Stimulated activated CD8-positive, alpha-beta memory T cell treated with anti-CD3 and anti-CD28 coated beads, Interleukin-2, amount 100 ng/mL, for 48 hours (primary cell): ENCODE results near the gene NAP1L1.

Experiments used
- DNase-seq, 2 donors: peaks; one replicate each; pipeline ENCODE4 v3.0.0-alpha.2; 2020; ENCODE audit warnings: low read depth in 2 of 2

NAP1L1 gene

DNA sequence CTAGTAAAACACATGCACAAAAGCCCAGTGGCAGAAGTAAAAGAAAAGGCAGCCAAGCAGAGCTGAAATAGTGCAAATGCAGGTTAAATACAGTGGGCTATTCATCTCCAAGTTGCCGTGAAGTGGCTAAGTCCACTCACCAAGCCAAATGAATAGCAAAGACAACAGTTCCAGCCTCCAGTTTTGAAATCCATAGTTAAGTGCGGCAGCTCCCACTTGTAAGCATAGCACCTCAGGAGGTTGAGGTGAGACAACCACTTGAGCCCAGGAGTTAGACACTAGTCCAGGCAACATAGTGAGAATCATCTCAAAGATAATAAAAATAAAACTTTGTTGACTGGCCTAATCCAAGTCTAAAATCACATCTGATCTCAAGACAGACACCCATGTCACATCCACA is 43.1 kb downstream of the NAP1L1 start:
- no peak for DNase-seq

DNA sequence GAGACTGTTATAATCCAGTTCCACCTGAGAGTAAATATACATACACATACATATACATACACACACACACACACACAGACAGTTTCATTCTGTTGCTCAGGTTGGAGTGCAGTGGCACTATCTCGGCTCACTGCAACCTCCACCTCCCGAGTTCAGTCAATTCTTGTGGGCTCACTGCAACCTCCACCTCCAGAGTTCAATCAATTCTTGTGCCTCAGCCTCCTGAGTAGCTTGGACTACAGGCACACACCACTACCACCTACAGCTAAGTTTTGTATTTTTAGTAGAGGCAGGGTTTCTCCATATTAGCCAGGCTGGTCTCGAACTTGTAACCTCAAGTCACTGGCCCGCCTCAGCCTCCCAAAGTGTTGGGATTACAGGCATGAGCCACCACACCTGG is 44.0 kb downstream of the NAP1L1 start:
- DNase-seq, result no peak

DNA sequence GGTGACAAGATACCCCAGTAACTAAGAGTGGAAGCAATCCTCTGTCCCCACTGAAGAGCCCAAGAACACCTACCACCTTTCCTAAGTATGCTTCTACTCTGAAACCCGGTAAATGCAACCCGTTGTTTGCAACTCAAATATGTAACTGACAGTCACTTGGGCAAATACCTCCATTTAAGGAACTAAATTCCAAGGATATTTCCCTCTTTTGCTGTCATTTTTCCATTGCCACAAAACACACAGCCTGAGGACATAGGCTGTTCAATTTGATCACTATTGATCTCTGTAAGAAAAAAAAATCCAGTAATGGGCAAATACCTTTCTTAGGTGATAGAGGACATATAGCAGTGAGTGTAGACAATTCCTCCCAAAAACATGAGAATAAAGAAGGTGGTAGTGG is 46.3 kb downstream of the NAP1L1 start:
- no peak for DNase-seq

DNA sequence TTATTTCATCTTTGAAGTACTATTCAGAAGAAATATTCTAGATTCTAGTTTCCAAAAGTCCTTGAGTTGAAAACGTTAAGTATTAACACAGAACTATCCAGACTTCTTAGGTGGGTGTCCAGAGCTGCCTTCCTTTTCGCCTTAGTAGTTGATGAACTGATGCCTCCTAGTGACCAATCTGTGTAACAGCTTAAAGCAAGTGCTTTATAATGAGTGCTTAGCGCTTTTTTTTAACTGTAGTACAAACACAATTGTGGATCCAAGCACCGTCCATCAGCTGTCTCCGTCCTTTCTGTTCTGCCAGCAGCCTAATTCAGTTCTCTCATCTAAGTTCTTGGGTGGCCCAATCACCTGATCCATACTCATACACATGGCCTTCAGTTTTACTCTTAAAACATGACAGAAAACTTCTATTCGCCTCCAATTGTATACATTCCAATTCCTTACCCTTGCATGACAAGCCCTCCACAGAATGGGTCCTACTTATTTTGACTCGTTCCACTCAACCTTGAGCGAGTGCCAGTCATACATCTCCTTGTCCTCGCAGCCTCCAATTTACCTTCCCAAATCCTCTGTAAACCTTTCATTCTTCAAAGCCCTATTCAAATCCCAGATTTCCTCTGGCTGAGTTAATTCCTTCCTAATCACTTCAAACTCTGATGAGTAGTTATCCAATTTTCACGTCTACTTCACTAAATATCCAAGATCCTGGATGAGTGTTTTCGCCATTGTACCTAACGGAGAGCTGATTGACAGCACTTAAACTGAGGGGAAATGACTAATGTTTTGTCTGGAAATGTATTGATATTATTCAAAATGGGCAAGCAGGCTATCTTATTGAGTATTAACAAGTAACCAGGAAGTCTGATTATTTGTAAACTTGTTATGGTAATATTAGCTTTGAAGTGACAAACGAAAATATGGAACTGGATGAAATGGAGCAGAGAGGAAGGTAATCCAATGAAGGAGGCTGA is 47.1 kb downstream of the NAP1L1 start:
- DNase-seq, result no peak

DNA sequence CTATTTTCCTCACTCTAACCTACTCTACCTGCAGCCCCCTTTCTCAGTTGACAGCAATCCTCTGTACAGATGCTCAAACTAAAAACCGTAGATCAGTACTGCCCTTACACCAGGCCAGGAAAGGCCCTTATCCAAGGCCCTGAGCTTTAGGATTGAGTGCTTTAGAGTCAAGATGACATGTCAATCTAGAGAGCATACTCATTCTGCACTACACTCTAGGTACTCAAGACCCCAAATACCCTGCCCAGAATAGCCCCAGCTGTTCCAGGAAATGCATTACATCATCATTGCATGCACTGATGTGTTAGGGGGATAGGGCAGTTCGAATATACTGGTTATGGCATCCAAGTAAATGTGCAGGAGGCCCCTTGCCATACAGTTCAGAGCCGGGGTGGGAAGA is 49.4 kb downstream of the NAP1L1 start:
- no peak for DNase-seq

DNA sequence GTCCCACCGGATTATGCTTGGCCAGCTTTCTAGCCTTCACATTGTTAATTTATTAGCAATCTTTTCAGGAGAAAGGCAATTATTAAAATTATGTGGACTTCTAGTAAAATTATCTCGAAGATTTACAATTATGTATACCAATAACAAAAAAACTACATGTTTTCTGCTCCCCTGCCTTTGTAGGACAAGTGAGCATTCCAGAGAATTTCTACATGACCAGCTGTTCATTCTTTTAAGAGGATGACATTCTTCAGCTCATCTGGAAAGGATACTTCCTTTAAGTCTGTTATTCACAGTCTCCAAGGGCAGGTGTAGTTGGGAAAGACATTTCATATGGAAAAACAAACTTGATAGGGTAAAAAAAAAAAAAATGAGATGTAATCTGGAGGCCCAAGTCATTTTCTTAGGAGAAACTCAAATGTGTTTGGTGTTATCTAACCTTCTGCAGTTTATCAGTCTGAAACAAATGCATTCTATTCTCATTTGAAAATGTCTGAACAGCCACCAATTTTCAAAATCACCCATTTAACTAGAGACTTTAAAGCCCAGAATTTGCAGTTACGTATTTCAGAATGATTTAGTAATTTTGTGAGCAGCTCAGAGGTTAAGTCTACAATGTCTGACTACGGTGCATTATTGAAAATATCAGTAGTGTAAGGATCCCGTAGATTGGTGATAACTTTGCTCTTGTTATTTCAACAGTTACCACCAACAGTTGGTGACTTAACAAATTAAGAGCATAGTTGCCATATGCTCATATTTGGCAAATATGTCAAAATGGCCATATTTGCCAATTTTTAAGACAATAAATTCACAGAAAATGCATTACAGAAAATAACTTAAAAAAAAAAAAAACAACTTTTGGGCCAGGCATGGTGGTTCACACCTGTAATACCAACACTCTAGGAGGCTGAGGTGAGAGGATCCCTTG is 51.1 kb downstream of the NAP1L1 start:
- DNase-seq, result no peak

DNA sequence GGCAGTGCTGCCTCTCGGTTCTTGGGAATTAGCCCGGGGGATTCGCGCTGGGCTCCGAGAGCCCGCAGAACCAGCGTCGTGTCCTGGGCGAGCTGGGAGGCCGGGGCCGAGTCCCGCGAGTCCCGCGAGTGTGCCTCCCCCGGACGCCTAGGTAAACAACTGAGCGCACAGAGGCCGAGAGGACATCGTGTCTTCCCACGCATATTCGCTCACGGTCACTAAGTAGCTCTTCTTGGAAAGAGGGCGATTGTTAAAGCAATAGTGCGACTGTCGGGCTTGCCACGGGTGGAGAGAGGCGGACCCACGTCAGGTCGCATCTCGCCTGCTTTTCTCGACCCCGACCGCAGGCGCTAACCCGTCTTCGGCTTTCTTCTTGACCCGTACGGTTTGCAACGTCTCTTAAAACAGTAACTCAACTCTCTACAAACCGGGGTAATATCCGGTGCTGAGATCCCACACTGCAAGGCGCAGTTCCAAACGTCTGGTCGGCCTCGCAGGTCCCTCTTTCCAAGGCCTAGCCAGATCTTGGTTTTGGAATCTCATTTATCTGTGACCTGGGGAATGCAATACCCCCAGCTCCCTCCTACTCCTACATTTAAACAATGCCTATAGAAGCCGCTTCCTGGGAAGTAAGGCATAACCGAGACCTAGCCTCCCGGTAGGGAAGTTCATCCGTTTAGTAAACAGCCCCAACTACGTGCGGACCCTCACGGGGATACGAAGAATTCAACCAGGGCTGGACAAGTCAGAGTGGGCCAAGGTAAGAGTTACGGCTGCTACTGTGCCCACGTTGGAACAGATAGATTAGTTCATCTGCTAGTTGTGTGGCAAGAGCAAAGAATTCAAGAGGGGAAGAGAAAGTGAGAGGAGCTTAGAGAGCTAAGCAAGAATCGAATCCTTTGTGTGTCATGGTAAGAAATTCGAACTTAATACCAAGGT is 52.2 kb downstream of the NAP1L1 start:
- peak; percentile 34 to 37 for DNase-seq

DNA sequence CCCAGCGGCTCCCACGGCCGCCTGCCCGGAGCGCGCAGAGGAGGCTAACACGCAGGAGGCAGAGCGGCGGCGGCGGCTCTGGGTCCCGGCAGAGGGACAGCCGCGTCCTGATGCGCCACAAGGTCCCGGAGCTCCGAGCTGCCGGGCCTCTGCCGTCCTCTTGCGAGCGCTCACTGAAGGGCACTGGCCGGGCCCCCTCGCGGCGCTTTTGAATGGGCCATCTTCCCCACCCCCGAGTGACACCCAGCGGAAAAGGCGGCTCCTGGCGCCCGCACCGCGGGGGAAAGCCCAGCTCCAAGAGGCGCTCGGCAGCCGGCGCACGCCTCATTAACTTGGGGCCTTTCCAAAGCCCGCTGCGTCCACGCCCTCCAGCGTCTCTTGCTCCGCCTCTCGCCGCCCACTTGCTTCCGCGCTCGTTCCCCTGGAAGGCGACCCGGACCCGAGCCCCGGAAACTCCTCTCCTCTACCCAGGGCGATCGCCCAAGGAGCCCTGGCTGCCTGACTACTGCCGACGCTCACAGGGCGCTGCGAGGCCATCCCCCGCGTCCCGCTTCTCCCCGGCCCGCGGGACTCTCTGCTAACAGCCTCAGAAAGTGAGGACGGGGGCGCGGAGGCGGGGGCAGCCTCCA is 53.0 kb downstream of the NAP1L1 start, which contains the start of gene PHLDA1:
PHLDA1 (minus strand) TSS at position 363 of the 629 bp plus-strand sequence.
- DNase-seq, result peak; percentile 92 to 96

DNA sequence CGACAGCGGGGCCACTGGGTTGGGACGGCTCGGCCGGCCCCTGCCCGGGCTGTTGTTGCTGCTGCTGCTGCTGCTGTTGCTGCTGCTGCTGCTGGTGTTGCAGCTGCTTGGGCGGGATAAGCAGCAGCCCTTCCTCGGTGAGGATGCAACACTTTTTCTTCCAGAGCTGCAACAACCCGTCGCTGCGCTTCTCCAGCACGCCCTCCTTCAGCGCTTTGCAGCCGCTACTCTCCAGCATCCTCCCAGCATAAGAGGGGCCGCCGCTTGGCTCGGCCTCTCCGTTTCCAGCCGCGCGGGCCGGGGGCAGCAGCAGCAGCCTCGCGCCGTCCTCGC is 53.4 kb downstream of the NAP1L1 start:
- no peak for DNase-seq

DNA sequence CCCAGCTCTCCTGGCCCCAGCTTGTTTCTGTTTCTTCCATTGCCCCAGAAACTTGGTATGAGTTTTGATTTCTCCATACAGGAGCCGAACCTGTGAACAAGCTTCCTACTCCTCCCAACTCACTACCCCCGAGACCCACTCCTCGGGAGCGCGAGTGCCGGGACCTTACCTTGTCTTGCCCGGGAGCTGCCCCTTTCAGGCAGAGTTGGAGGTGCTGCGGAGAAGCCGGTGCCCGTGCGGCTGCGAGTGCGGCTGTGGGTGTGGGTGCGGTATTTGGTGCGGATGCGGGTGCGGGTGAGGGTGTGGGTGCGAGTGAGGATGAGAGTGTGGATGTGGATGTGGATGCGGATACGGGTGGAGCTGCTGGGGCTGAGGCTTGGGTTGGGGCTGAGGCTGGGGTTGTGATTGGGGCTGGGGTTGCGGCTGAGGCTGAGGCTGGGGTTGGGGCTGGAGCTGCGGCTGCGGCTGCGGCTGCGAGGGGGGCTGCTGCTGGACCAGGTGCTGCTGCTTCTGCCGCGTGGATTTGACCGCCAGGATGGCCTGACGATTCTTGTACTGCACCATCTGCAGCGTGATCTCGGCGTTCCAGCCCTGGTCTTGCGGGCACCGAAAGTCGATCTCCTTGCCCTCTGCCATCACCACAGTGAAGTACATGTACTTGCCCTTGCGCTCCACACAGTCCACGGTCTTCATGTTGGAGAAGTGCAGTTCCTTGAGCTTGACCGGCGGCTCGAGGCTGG is 54.0 kb downstream of the NAP1L1 start:
- DNase-seq, result peak; percentile 38 to 43

DNA sequence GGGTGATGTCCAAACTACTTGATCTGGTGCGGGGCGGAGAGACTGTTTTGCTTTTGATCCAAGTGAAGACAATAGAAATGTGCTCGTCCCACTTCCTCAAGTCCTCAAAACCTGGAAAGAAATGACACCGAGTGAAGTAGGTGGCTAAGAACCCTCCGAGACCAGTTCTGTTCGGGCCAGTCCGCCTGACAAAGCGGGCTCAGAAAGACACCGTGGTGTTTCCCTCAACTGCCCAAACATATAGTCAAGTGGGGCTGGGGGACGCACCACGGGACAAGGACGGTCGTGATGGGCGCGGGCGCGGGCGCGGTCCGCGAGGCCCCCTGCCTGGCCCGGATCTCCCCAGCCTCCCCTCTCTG is 54.5 kb downstream of the NAP1L1 start:
- peak in 1 of 2 donors; percentile 28 for DNase-seq

DNA sequence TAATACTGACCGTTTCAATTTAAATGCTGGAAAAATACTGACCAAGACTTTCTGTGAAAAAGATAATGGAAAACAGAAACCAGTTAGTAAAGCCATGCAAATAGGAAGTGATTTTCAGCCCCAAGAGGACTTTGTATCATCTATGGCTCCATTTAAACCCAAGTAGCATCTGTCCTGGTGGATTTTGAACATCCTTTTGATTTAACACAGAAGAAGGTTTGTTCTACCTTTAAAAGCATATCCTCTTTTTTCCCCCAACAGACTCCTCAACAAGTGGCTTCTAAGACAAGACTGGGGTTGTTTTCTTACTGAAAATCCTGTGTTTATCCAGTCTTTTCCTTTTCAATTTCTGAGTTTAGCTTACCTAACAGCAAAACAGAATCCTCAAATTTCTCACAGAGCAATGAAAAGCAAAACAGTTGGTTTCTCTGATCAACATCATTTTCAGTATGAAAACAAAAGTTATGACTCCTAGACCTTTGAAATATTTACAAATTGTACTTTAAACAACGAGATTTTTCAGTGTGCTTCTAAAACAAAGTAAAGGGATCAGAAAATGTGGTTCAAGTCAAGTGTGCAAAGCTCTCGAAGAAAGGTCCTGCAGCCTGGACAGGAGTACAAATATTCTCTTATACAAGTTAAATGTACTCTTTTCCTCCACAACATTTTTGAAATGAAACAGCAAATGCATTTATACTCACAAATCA is 55.8 kb downstream of the NAP1L1 start:
- DNase-seq, result no peak

DNA sequence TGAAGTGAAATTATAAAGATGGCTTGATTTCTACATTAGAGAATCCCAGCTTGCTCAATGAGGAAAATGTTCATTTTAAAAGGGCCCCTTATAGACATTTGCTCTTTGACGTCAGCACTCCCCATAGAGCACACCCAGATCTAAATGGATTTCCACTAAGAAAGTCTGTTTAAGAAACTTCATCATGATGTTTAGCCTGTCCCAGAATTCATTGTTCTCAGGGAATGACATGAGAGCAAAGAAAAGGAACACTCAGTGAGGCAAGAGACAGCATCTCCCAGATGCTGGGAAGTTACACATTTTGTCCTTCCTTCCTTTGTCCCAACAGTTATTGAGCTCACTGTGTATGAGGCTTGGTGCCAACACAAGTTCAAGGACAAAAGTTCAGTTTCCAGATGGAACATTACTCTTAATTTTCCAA is 57.8 kb downstream of the NAP1L1 start:
- no peak for DNase-seq

DNA sequence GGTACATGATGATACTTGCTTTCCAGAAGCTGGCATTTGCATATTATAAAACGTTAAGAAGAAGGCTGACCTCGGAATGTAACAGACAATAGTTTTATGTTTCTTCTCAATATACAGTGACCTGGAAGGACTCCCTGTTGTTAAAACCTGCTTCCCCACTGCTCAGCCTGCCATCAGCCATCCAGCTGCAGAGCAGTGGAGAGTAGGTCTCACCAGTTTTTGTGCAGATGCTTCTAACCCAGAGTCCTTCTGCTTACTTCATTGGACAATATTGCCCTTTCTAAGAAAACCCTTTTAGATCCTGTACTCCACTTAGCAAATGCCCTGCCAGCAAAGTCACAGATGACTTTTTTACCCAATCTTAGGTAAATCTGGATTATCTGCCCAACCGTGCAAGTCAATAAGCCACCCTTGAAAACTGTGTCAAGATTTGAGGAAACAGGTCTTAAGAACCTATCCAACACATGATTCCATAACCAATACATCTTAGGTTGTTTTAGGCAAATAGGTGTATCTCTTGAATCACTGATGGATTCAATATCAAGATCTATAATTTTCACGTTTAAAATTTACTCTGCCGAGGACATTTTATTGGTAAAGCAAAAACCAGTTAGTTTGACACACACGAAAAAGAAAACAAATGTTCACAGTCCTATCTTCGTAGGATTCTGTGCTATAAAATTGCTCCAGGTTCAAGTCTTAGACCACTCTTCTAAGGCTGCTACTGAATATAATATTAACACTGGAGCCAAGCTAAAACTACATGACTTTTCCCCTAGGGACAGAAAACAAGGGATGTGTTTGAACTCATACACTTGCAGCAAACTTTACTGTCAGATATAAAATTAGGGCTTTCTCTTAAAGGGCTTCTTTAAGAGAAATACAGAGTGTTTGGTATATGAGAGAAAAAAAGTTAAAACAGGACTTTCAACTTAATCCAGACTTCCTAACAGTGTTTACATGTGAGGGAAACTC is 58.6 kb downstream of the NAP1L1 start:
- DNase-seq, result no peak

DNA sequence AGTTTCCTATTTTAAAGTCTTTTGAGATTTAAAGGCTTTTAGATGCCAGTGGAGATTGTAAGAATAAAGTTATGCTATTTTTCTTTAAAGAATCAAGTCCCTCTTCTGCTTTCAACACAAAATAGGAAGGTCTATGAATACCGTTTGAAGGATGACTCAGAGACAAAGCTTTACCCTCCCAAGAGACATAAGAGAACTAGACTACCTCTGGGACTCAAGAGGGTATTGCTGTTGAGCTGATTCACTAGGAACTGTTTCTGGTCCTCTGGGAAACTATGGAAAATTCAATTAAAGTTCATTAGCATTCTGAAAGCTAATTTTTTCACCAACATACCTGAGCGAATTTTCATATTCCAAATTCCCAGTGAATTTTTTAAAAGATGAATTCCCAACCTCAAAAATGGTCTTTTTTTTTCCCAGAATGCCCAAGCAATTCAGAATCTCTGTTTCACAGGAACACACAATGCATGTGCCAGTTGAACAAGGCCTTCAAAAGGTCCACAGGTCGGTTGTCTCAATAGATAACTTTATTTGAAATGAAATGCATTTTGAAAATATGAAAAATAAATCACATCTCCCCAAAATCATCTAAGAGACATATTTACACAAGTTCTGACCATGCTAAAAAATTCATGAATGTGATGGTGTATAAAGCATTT is 59.4 kb downstream of the NAP1L1 start:
- no peak for DNase-seq

DNA sequence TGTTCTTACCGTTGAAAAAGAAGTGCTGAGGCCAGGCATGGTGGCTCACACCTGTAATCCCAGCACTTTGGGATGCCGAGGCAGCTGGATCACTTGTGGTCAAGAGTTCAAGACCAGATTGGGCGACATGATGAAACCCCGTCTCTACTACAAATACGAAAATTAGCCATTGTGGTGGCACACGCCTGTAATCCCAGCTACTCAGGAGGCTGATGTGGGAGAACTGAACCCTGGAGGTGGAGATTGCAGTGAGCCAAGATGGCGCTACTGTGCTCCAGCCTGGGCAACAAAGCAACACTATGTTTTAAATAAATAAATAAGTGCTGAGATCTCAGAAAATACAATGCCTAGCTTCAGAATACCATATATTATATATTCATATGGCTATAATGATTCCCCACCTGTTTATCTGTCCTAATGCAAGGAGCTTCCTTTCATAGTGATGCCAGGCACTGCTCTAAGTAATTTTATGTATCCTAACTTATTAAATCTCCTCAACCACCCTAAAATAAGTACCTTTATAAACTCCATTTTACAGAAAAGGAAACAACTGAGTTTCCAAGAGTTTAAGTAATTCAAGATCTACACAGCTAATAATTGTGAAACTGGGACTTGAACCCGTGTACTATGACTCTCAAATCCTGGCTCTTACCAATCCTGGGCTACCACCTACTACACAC is 60.2 kb downstream of the NAP1L1 start:
- DNase-seq, result no peak

DNA sequence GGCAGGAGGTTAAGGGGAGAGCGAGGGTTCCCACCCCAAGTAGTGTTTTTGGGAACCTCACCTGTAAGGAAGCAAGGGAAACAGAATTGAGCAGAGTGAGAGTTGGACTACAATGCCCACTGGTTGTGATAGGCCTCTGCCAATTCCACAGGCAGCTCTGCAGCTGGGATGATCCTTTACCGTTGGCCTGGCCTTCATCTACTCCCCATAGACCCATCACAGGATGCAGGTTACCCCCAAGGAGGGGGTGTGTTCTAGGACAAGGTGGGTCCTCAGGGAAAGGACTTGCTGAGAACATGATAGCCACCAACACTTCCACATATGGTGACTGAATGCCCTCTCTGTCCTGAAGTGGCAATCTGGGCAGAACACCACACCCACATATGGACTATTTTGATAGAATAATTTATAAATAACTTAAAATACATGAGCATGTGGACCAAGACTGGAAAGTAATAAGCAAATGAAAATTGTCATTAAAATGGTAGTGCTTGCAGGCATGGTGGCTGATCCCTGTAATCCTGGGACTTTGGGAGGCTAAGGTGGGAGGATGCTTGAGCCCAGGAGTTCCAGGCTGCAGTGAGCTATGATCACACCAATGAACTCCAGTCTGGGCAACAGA is 61.3 kb downstream of the NAP1L1 start:
- DNase-seq, result no peak
